NCI-H2227 (cell line): ENCODE measurements around the gene CCBE1.
"Not testable (repeated sequence)": the region's sequence is repeated elsewhere in the genome, so short reads cannot be mapped to it uniquely, and the experiment has no call there.

Experiments used
- DNase-seq: peaks from one replicate; lab custom pipeline; 2025; ENCODE audit not compliant: unreplicated experiment; lab: John Stamatoyannopoulos, UW

The CCBE1 gene

GRCh38 chr18:59697236-59697932 is at the start of gene CCBE1:
TSS of gene CCBE1 (minus strand) at chr18:59697423.
- DNase-seq: peak; percentile 85

- no peak for DNase-seq
Observed at GRCh38 chr18:59744271-59744721, 47.1 kb upstream of the CCBE1 start.

GRCh38 chr18:59743566-59743965 is 46.3 kb upstream of the CCBE1 start:
- DNase-seq: no peak

DNA sequence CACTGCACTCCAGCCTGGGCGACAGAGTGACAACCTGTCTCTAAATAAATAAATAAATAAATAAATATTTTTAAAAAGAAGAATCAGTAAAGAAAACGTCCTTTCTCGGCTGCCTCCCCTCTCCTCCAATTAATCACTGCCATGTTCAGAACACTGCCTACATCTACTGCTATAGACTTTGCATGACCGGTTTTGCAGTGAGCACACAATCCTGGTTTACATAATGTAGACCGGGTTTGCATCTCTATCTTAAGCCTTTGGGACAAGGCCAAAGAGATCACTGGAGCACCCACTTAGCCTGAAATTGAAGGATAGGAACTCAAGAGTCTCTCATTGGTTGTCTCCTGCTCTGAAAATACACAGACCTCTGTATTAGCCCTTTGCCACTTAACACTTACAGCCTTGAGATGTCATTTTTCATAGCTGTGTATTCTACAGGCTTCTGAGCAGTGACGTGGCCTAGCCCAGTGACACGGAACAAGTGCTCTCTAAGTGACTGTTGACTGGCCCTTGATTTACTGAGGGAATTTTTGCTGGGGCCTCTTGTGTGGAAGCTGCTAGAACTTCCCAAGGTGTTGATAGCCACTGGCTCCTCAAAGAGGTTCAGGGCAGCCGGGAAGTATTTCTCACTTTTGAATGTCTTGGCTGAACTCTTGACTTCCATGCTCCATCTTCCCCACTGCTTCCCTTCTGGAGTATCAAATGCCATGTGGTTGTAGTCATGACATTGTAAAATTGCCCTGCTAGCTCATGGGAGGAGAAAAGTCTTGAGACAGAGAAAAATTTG is 45.3 kb upstream of the CCBE1 start:
- no peak for DNase-seq

DNA sequence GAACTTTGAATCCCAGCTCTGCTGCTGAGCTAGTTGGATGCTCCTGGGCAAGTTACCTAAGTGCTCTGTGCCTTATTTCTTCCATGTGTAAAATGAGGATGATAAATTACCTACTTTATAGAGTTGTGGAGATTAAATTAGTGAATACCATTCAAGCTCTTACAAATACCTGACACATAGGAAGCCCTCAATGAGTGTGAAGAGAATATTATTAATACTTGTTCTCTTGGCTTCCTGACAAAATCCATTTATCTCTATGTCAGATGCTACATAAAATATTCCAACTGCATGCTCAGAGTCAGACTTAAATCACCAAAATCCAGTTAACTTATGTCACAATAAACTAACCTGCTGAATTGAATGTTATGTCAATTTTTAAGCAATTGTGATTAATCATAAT is 42.9 kb upstream of the CCBE1 start:
- DNase-seq: no peak

DNA sequence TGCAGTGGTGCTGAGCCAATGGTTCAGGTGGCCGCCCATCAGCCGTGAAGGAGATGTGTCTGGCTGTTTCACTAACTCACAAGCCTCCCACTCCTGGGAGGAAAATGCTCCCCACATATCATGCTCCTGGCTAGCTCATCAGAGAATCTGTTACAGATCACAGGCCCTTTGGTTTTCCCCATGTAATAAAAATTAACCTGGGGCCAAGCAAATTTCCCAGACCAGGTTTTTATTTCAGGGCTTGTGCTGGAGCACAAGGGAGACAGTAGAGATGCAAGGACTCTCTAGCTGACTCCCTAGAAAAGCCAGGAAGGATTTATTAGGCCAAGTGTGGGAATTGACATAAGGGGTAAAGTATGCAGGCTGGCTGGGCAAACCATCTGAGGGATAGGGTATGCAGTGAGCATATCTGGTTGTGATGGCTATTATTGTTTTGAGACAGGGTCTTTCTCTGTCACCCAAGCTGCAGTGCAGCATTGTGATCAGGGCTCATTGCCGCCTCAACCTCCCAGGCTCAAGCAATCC is 40.6 kb upstream of the CCBE1 start:
- no peak for DNase-seq

- DNase-seq: not testable (repeated sequence)
Observed at GRCh38 chr18:59737335-59737734, 40.1 kb upstream of the CCBE1 start.

DNA sequence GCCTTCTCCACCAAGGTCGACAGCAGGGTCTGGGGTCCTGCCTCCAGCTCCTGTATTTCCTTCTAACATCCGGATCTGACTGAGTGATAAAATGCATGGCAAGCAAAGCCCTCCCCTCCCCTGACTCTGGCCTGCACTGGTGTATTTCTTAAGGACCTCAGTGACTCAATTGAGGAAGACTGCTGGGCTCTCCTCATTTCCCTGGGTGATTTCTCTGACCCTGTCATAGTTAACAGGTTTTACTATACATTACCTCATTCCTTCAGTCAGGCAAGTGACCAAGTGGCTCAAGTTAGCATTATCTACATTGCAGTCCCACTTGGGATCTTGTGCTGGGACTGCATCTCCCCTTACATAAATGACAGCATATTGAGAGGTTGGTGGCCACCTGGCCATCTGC is 38.8 kb upstream of the CCBE1 start:
- DNase-seq: no peak

GRCh38 chr18:59735269-59735860 is 38.1 kb upstream of the CCBE1 start:
- DNase-seq: no peak

DNA sequence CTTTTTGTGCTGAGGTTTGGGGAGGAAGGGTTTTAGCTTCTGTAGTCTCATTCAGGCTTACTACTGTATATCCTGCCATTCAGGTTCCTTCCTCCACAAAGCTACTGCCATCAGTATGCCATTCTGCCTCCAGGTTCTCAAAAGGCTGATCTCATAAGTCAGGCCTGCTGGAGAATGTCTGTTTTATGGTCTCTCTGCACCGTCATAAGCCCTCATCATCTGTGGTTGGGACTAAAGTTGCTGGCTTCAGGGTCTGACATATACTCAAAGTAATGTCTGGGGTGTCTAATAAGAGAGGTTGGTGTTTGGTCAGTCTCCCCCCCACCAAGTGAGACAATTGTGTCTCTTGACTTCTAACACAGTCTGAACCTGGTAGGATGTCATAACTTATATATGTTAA is 36.2 kb upstream of the CCBE1 start:
- no peak for DNase-seq

DNA sequence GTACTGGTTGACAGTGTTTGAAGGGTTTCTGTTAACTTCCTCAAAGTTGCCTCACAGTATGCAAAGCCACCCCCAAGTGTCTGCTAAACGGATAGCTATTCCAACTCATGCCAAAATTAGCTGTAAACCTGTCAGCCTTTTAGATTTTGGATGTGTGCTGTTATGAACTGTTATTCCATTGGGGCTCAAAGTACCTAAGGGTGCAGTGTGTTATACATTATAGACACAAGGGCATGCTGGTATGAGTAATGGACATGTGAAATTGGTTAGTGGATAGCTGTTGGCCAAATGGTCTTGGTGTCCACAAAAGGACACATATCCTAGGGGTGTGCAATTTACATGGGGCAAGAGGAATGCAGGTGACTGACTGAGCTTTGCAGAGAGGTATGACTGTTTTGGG is 33.7 kb upstream of the CCBE1 start:
- DNase-seq: no peak

DNA sequence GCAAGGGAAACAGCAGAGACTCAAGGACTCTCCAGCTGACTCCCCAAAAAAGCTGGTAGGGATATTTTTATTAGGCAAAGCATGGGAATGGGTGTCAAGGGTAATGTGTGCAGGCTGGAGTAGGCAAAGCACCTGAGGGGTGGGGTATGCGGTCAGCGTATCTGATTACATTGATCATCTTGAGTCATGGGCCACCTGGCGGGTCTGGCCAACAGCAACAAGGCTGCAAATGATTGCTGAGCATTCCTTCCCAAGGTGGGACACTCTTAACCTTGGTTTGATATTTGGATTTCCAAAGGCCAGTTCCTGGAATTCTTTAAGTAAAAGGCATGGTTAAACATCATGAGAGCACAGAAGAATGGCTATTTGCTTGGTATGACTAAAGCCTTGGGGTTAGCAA is 32.6 kb upstream of the CCBE1 start:
- DNase-seq: no peak

DNA sequence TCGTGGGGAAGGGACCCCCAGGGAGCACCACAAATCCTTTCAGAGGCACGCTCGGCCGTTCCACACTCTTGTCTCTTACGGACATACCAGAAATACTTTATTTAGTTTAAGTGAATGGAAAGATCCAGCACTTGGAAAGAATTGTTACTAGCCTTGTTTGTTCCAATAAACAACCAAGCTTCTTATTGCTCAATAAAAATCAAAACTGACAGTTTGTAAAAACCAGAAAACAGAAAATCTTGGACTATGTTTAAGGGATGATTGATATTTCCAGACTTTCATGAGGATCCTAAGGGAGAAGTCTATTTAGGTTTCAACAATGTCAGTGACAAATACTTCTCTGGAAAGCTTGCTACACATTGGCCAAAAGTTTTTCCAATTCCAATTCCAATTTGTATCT is 31.6 kb upstream of the CCBE1 start:
- no peak for DNase-seq

DNA sequence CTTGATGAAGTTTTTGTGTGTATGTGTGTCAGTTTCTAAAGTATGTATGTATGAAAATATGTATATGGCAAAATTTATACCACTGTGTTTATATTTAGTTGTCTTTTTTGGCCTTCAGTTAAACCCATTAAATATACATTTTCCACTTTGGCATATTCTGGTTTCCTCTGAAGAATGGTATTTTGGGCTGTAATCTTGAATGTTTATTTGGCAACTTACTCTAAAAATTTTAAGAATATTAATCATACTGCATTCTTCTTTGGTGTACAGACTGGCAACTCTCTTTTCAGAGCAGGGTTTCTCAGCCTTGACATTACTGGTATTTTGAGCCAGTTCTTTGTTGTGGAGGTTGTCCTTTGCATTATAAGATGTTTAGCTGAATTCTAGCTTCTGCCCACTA is 27.9 kb upstream of the CCBE1 start:
- no peak for DNase-seq

GRCh38 chr18:59724103-59724502 is 26.9 kb upstream of the CCBE1 start:
- DNase-seq: no peak

GRCh38 chr18:59721931-59722330 is 24.7 kb upstream of the CCBE1 start:
- DNase-seq: no peak

GRCh38 chr18:59721211-59721610 is 24.0 kb upstream of the CCBE1 start:
- no peak for DNase-seq

GRCh38 chr18:59719544-59720181 is 22.4 kb upstream of the CCBE1 start:
- DNase-seq: no peak

DNA sequence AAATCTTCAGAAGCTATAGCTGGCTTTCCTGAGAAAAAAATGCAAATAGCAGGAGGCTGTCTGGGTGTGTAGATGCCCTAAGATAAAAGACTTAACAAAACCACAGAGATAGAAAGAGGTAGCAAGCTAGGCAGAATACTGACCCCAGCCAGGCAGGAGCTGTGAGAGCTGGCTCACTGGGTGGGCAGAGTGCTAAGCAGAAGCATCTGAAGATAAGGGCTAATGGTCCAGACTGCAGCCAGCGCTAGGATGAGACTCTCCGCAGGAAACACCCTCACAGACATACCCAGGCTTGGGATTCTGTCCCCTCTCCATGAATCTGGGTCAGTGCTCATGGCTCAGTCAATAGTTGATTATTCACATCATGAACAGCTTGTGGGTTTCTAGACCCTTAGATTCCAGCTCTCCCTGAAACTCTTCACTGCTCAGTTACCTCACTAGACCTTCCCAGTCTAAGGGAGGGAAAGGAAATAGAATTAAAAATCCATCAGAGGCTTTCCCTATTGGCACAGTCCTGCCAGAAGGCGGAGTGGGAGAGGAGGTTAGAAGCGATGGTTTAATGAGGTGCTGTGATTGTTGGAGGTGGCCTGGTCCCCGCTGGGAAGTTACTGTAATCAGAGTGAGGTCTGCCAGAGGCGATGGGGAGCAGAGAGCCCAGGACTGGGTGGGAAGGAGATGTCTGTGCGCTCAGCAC is 21.4 kb upstream of the CCBE1 start:
- no peak for DNase-seq

DNA sequence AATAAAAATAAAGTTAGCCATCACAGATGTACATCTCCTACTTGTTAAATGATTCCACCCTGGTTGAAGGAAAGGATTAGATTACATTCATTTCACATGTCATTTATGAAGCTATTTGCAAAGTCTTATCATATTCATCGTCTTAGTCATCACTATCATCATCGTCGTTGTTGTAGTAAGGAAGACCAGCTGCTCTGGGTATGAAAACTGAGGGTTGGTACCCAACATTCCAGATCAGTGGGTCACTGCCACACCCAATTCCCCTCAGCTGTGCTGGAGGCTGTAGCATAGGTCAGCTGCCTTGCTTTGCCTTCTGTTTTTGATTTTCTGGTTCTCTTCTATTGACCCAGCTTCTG is 20.9 kb upstream of the CCBE1 start:
- no peak for DNase-seq

- no peak for DNase-seq
Observed at GRCh38 chr18:59717291-59717690, 20.1 kb upstream of the CCBE1 start.
